HG02759 (cell line): ENCODE results near the gene TCHHL1.

ENCODE experiments used
- ATAC-seq: cut with Tn5 transposase; IDR thresholded peaks from one replicate; pipeline ENCODE4 v1.9.1; 2021; ENCODE audit warnings: mild to moderate bottlenecking, moderate library complexity; ENCODE audit not compliant: unreplicated experiment

TCHHL1 gene

GRCh38 chr1:152089014-152089674 is at the start of gene TCHHL1:
Gene TCHHL1 (minus strand): TSS chr1:152089064. CDS start chr1:152088143, 921 bp downstream.
- no peak for ATAC-seq

- ATAC-seq = no peak
Measured at GRCh38 chr1:152137215-152137614, 48.4 kb upstream of the TCHHL1 start.

GRCh38 chr1:152130186-152130585 is 41.3 kb upstream of the TCHHL1 start:
- ATAC-seq = no peak

GRCh38 chr1:152127673-152128072 is 38.8 kb upstream of the TCHHL1 start:
- no peak for ATAC-seq

- ATAC-seq = no peak
Measured at GRCh38 chr1:152125834-152126443, 37.1 kb upstream of the TCHHL1 start.

- ATAC-seq = no peak
Measured at GRCh38 chr1:152118915-152119314, 30.1 kb upstream of the TCHHL1 start.

- no peak for ATAC-seq
Measured at GRCh38 chr1:152115344-152115743, 26.5 kb upstream of the TCHHL1 start, which contains the start of gene TCHH. Gene TCHH (minus strand): TSS chr1:152115444. CDS start chr1:152114080, 1,364 bp downstream.

GRCh38 chr1:152112885-152113432 is 24.1 kb upstream of the TCHHL1 start:
- no peak for ATAC-seq

- ATAC-seq = no peak
Measured at GRCh38 chr1:152112101-152112884, 23.4 kb upstream of the TCHHL1 start.

GRCh38 chr1:152111515-152111968 is 22.7 kb upstream of the TCHHL1 start:
- no peak for ATAC-seq

- no peak for ATAC-seq
Measured at GRCh38 chr1:152110860-152111514, 22.1 kb upstream of the TCHHL1 start.

- ATAC-seq = no peak
Measured at GRCh38 chr1:152110365-152110859, 21.5 kb upstream of the TCHHL1 start.

GRCh38 chr1:152109998-152110294 is 21.1 kb upstream of the TCHHL1 start:
- no peak for ATAC-seq

- no peak for ATAC-seq
Measured at GRCh38 chr1:152109231-152109997, 20.6 kb upstream of the TCHHL1 start.

- ATAC-seq = no peak
Measured at GRCh38 chr1:152108882-152109222, 20.0 kb upstream of the TCHHL1 start.

GRCh38 chr1:152107984-152108881 is 19.4 kb upstream of the TCHHL1 start:
- no peak for ATAC-seq

- ATAC-seq = no peak
Measured at GRCh38 chr1:152107031-152107983, 18.4 kb upstream of the TCHHL1 start.

GRCh38 chr1:152104854-152105253 is 16.0 kb upstream of the TCHHL1 start:
- no peak for ATAC-seq
